GM21390 (cell line): ENCODE measurements around the gene COIL.
"Not testable (repeated sequence)": the region's sequence is repeated elsewhere in the genome, so short reads cannot be mapped to it uniquely, and the experiment has no call there.

Experiments used
- ATAC-seq: cut with Tn5 transposase; IDR thresholded peaks from one replicate; pipeline ENCODE4 v1.9.1; 2021; ENCODE audit not compliant: unreplicated experiment

The COIL gene

DNA sequence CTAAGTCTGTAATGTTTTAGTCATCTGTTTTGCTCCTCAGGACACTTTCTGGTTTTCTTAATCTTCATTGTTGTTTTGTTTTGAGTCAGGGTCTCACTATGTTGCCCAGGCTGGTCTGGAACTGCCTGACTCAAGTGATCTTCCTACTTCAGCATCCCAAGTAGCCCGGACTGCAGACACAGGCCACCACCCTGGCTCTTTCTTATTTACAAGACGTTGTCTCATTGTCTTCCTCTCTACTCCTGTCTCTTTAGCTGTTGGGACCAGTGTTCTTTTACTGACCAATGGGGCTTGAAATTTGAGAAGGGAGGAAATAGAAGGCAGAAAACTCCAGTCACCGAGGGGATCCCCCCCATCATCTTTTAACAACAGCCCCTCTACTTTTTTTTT lies 18.2 kb upstream of the COIL start:
- ATAC-seq: peak; percentile 10

DNA sequence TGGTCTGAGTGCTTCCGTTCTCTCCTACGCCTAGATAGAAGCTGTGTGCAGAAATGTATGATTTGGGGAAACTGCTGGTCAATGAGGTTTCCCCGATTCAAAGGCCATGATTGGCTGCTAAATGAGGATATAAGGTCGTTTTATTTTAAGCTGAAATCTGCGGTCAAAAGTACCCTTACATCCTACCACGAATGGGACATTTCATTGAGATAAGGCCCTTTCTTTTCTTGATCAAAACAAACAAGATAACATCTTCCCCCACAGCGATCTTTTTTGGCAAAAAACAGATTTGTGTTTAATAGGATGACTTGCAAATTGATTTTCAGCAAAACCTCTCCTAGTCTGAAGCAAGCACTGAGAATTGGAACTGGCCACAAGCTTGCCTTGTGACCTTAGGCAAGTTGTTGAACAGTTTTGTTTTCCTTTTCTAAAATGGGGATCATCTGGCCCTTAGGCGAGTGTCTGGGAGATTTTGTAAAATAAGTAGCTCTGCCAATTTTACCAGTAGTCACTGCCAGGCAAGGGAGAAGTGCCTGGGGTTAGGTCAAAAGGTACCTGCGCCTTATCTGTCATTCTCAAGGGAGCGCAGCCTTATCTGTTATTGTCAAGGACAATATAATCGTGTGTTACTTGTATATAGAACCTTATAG lies 17.7 kb upstream of the COIL start:
- ATAC-seq: peak; percentile 38

DNA sequence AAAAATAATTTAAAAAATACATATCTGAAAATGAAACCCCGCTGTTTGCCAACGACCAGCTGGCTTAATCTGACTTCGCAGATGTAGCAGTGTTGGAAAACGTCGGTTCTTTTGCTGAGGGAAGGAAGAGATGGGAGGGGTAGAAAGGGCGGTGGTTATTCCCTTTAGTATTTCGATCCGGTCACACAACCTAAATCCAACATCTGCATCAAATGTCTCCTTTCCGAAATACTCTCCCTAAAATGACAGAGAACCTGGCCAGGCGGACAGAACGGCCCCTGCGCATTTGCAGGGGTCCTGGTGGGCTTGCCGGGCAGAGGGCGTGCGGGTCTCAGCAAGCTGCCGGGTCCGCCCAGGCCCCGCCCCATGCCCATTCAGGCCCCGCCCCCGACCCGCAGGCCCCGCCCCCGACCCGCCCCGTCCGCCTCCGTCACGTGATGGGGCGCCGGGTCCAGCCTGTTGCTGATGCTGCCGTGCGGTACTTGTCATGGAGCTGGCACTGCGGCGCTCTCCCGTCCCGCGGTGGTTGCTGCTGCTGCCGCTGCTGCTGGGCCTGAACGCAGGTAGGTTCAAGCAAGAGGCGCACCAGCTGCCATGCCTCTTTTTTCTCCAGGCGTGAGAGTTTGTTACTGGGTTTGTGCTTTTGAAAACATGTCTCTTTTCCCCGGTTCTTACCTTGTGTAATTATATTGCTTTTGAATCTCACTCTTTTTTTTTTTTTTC lies 17.0 kb upstream of the COIL start, which contains the start of gene SCPEP1:
Gene SCPEP1, plus strand, starts transcription at position 459 of the 723 bp plus-strand sequence. Its CDS starts 29 bp downstream, at position 488.
- peak; percentile 67 for ATAC-seq

DNA sequence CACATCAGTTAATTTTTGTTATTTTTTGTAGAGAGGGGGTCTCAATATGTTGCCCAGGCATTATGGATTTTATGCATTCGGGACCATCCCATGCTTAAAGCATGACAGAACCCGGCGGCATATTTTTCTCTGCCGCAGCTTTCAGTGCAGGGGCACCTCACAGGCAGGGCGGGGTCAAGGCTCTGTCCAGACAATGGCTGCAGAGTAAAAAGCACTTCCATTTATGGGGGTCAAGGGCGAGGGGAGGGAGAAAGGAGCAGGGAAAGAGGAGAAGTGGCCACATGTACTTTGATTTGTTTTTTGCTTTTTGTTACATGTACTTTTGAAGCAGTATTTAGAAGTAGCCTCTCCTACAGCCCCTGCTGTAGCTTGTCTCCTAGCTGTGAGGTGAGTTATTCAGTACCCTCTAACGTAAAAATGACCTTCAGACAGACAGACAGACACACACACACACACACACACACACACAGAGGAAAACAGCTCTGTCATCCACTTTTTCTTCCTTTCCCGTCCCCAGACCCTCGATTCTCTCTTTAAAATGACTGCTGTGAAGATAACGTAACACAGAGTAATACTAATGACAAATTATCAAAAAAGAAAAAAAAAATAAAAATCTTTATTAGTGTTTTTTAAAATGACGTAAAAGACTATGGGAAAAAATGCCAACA lies 16.2 kb upstream of the COIL start:
- ATAC-seq: no peak

DNA sequence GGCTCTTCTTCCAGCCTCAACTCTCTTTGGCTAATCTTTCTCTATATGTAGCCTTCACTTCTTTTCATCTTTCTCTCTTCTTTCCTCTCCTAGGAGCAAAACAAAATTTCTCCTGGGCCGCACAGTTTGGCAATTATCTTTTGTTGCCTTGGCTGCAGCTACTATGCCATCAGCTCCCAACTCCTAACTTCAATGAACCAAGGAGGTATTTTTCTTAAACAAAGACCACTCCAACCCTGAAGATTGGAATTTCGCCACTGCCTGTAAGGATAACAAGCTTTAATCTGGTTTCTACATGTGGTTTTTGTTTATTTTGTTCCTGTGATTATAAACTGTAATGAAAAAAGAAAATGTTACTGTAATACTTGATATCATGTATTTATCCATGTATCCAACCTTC lies 14.8 kb upstream of the COIL start:
- no peak for ATAC-seq

DNA sequence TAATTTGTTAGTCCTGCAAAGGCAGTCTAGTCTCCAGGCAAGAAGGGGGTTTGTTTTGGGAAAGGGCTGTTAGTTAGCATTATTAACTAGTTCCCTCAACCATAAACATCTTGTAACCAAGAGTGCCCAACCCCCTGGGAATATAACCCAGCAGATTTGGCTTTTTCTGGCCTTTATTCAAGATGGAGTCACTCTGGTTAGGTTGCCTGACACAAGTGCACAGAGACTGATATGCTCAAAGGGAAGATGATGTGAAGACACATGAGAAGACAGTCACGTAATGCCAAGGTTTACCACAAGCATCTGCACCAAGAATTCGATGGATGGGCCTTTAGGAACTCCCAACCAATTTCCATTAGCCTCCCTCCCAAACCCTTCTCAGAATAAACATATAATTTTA lies 13.2 kb upstream of the COIL start:
- no peak for ATAC-seq

DNA sequence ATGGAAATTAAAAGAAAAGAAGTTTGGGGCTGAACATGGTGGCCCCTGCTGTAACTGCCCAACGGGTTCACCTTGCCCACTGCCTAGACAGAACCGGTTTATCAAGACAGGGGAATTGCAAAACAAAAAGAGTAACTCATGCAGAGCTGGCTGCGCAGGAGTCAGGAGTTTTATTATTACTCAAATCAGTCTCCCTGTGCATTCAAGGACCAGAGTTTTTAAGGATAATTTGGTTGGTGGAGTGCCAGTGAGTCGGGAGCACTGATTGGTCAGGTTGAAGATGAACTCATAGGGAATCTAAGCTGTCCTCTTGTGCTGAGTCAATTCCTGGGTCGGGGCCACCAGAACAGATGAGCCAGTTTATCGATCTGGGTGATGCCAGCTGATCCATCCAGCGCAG lies 12.7 kb upstream of the COIL start:
- ATAC-seq: no peak

DNA sequence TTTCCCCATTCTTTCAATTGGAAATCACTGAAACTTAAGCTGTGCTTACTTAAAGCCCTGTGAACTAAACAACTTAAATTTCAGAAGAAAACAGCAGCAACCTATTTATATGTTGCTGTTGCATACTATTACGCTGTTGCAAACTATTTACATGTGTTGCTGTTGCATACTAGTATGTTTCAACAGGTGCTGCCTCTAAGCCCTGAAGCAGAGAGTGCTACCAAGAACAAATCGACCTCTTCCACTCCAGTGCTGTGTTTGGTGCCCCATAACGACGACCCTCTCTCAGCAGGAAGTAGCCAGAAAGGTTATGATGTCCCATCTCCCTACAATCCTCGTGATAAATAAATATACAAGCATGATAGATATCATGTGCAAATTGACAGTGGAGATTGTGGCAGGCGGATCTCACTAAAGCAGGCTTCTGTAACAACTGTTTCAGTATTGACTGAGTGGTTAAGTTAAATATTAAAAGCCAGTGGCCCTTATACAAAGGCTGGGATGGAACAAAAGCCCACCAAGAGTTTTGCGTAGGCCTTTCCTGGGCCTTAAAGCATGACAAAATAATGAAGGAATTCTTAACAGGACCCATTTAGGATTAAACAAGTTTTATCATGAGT lies 11.4 kb upstream of the COIL start:
- no peak for ATAC-seq

DNA sequence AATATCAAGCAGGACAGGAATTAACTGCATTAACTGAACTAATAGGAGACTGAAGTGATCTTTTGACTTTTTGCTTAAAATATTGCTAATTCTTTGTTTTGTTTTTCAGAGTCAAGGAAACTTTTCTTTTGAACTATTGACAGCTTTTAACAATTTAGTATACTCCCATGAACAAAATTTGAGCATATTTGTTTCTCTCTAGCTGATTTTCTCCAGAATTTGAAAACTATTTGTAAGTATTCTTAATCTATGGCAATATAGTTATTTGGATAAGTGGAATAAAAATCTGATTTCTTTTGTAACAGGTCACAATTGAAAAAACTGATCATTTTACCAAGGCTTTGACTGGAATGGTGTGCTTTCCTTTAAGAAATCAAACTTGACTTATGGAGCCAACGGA lies 10.1 kb upstream of the COIL start:
- ATAC-seq: no peak

DNA sequence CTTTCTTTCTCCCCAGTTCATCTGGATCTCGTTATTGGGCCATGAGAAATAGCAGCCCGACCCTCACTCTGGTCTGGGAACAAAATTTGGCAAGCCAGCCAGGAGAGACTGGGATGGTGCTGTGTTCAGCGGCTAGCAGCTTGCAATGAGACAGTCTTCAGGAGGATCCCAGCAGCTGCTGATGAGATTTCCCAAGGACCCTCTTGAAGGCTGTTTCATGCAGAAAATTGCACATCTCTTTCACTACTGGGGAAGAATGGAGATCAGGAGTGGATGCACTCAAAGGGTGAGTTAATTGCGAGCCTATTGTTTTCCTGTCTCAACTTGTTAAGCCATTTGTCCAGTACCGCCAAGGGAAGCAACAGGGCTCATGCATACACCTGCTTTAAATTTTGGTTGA lies 5.5 kb upstream of the COIL start:
- no peak for ATAC-seq

DNA sequence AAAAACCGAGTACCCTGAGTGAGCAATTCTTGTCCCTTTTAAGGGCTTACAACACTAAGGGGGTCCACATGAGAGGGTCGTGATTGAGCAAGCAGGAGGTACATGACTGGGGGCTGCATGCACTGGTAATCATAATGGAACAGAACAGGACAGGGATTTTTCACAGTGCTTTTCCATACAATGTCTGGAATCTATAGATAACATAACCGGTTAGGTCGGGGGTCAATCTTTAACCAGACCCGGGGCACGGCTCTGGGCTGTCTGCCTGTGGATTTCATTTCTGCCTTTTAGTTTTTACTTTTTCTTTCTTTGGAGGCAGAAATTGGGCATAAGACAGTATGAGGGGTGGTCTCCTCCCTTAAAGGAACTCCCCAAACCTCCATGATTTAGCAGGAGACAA lies 4.8 kb upstream of the COIL start:
- ATAC-seq: not testable (repeated sequence)

DNA sequence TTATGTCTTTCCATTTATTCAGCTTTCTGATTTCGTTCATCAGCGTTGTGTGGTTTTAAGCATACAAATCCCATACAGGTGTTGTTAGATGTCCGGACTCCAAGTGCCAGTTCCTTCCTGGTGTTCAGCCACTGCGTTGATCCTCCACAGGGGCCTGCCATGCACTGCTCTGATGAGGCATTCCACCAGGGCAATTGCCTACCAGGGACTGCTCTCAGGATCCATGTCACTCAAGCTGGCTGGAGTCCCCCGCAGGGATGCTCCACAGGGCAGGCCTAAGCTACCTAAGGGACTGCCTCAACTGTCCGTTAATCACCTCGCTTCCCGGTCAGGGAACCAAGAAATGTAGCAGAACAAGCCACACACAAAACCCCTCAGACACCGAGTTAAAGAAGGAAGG lies 4.4 kb upstream of the COIL start:
- not testable (repeated sequence) for ATAC-seq

DNA sequence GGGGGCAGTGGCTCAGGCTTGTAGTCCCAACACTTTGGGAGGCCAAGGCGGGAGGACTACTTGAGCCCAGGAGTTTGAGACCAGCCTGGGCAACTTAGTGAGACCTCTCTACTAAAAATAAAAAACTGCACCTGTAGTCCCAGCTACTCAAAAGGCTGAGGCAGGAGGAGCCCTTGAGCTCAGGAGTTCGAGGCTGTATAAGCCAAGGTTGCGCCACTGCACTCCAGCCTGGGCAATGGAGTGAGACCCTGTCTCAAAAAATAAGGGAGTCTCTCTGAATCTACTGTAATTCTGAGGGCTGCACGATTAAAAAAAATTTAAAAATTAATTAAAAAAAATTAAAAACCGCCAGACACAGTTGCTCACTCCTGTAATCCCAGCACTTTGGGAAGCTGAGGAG lies 3.9 kb downstream of the COIL start:
- ATAC-seq: no peak

DNA sequence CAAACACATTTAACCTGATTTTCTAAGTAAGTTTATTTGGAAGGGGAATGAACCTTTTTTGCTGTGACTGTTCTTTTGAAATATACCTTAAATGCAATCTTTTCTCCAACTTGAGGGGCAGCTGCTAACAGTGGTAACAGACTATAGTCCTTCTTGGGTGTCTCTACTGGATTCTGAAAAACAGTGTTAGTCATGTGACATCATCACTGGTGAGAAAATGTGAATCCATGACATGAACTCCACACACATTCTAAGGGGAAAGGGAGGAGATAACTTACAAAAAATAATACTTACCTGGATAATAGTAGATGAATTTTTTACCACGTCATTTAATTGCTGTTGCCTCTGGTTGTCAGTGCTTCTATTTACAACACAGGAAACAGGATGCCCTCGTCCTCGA lies 11.3 kb downstream of the COIL start:
- no peak for ATAC-seq

DNA sequence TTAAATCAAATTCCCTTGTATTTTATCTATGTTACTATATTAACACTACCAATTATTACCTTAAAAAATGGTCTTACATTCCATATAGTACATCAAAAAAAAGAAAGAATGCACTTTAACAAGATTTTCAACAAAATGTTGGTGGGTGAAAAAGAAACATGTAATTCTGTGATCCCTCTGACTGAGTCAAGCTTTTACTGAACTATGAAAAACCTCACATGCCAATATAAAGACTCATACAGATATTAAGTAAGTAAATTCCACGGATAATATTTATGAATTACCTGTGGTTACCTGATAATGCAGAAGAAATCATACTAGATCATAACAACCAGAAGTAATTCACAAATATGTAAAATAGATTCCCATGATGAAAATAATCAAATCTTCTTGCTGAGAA lies 12.4 kb downstream of the COIL start:
- no peak for ATAC-seq

DNA sequence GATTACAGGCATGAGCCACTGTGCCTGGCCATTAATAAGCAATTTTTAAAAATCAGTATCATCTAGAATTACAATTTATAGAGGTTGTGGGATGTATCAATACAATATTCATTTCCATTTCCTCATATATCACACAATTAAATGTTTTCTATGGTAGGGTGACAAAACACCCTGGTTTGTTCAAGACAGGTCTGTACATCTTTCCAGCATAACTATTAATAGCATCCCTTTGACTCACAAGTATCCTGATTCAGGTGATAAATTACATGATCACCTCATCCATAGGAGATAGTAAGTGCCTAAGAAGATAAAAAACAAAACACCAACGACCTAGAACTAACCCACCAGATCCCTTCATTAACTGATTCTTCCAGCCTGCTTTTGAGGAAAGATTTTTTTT lies 13.1 kb downstream of the COIL start:
- ATAC-seq: no peak

DNA sequence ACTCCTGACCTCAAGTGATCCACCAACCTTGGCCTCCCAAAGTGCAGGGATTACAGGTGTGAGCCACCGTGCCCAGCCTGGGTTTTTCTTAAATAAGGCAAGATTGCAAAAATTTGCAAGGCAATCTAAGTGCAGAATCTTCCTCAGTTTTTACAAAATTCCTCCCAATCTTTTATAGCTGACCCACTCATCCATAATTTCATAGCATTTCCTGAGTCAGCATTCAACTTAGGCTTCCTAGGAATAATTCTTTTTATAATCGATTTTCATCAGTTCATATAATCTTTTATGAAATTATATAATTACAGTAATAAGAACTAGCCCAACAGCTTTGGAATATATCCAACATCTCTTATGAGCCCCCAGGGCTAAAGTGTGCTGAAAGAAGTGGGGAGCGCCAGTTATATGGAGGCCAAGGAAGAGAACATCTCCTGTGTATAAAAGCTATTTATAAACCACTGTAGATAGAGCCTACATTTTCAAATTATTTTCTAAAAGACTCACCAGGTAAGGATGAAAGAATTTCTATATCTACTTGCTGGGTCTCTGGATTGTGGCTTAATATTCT lies 14.8 kb downstream of the COIL start:
- no peak for ATAC-seq

DNA sequence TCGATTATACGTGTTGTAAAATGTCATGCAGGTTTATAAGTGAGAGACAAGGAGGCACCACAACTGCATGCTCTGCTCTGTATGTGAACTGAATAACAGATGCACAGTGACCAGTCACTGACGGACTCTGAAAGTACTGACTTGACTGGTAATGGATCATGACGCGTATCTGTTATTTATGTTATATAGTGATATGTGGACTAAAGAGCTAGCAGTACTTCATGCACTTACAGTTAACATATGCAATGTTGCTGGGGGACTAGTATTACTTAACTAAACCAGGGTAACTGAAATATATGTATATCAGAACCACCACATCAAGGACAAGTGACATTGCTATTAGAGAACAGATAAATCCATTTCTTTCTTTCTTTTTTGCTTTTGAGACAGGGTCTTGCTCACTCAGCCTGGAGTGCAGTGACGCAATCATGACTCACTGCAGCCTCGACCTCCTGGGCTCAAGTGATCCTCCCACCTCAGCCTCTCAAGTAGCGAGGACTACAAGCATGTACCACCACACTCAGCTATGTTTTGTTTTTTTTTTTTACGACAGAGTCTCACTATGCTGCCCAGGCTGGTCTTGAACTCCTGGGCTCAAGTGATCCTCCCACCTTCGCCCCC lies 17.2 kb downstream of the COIL start:
- ATAC-seq: no peak

DNA sequence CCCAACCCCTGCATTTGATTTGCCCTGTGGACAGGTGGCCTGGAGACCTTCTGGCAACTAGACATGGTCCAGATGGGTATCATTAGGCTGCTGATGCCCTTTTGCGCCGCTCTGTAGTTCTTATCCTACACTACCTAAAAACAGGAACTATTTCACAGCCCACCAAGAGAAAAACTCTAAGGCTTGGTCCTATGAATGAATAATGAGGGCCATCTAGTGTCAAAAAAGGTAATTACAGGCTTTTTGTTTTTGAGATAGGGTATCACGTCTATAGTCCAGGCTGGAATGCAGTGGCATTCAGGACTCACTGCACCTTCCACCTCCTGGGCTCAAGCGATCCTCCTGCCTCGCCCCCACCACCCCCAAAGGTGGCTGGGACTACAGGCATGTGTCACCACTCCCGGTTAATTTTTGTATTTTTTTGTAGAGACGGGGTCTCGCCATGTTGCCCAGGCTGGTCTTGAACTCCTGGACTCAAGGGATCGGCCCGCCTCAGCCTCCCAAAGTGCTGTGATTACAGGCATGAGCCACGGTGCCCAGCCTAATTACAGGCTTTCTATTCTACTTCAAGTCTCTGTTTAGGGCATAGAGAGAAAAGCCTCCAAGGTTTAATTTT lies 20.9 kb downstream of the COIL start:
- peak; percentile 66 for ATAC-seq

DNA sequence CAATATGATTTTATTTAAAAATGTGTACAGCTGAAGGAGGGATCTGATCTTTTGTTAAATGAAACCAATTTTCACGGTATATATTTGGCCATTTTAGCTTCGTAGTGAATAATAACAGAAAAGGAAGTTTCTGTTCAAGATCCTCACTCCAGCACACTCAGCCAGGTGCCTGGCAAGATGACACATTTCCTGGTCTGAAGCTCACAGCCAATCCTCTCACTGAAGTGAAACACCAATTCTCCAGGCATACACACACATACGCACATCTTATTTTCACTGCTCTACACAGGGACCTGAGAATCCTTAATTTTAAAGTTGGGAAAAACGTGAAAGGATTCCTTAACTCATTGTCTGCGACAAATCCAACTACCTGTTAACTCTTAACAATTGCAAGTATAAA lies 22.6 kb downstream of the COIL start:
- ATAC-seq: not testable (repeated sequence)

DNA sequence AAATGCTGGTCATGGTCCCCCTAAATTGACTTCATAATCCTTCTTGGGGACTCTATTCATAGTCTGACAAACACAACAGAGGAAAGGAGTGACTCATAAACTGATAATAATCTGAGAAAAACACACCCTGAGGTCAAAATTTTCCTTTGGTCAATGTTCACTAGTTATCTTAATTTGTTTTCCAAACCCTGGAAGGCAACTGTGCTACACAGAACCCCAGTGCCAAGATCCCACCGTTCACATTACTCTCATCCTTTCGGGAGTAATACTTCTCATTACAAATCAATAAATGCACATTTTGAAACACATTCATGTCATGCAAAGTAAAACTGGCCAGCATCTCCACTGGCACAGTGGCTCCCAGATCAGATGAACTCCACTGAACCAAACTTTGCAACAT lies 23.2 kb downstream of the COIL start:
- no peak for ATAC-seq
